Spleen (tissue), 11 donors: ENCODE data around the gene ZNF425. TPM values are rescaled to one million over a fixed set of nuclear protein-coding genes. Genes with fewer than 3 reads are reported as not detected.
"Not testable (repeated sequence)": the region's sequence is repeated elsewhere in the genome, so short reads cannot be mapped to it uniquely, and the experiment has no call there.

Source experiments
- DNase-seq: peaks from one replicate; pipeline ENCODE4 v3.0.0-alpha.2; 2020
- H3K27ac ChIP-seq, 8 donors: fragments of 200-600 bp; sonication (generic) in 7 of 8; 1 replicate in 4 of 8; 2 replicates in 4 of 8; pipeline versions ENCODE4 v1.5.0 to v1.8.0; 2016 to 2021; ENCODE audit warnings: inconsistent platforms in 4 of 8, mild to moderate bottlenecking in 4 of 8, moderate library complexity in 1 of 8
- H3K27me3 ChIP-seq, 7 donors: fragments of 200-600 bp; sonication (generic) in 6 of 7; replicated peaks in 1 of 7; 1 replicate in 4 of 7; 2 replicates in 3 of 7; pipeline versions ENCODE4 v1.5.0 to v1.8.0; 2016 to 2021; ENCODE audit warnings: inconsistent platforms in 3 of 7, mild to moderate bottlenecking in 1 of 7
- H3K36me3 ChIP-seq, 6 donors: fragments of 200-600 bp; sonication (generic) in 5 of 6; 1 replicate in 4 of 6; 2 replicates in 2 of 6; pipeline versions ENCODE4 v1.5.0 to v1.8.0; 2016 to 2021; ENCODE audit warnings: inconsistent platforms in 2 of 6
- H3K4me1 ChIP-seq, 6 donors: fragments of 200-600 bp; sonication (generic) in 5 of 6; 1 replicate in 3 of 6; 2 replicates in 3 of 6; pipeline versions ENCODE4 v1.5.0 to v1.8.0; 2016 to 2021; ENCODE audit warnings: inconsistent platforms in 3 of 6
- H3K4me3 ChIP-seq, 8 donors: fragments of 200-600 bp; sonication (generic) in 7 of 8; 1 replicate in 4 of 8; 2 replicates in 4 of 8; pipeline versions ENCODE4 v1.5.0 to v1.8.0; 2016 to 2021; ENCODE audit warnings: inconsistent platforms in 4 of 8, mild to moderate bottlenecking in 4 of 8, moderate library complexity in 2 of 8
- H3K9me3 ChIP-seq, 8 donors: fragments of 200-600 bp; sonication (generic) in 7 of 8; 1 replicate in 4 of 8; 2 replicates in 4 of 8; pipeline versions ENCODE4 v1.5.0 to v1.8.0; 2016 to 2021; ENCODE audit warnings: inconsistent platforms in 4 of 8
- POLR2A ChIP-seq, 3 donors: fragments of 450-650 bp; IDR thresholded peaks; one replicate each; pipeline ENCODE4 v1.5.1; 2017; ENCODE audit warnings: antibody characterized with exemption in 3 of 3, mild to moderate bottlenecking in 1 of 3
- POLR2AphosphoS5 ChIP-seq, 3 donors: sonication (generic); formaldehyde crosslinking; IDR thresholded peaks; one replicate each; pipeline ENCODE4 v1.5.1; 2017; ENCODE audit warnings: antibody characterized with exemption in 3 of 3
- WGBS, 5 donors: extraction: QIAGEN DNeasy Blood & Tissue Kit in 3 of 5; methylation state at CpG; one replicate each; pipeline versions ENCODE4 v1.1.5 to v1.1.7; 2013 to 2018; 5-methylcytosine and 5-hydroxymethylcytosine counted together
- intact Hi-C: fragments of 100-400 bp; cut with DNase I; formaldehyde crosslinking; loops from one replicate; pipeline ENCODE4 v1.15.0; 2023; ENCODE audit warnings: low total_unique reads
- polyA plus RNA-seq, 3 donors: library from polyadenylated mRNA; stranded (reverse); fragments of 200-250 nt; gene quantifications; one replicate each; pipeline ENCODE4 v1.2.1, GENCODE V29; 2013
- total RNA-seq, 7 donors: library from RNA; depleted of rRNA in 3 of 7; stranded (reverse); fragments of >200 nt in 3 of 7; fragmentation: NEBNext Ultra II Directional in 4 of 7; extraction: Animal tissue kit (Norgen Biotek cat#: 25700) in 4 of 7; gene quantifications; one replicate each; pipeline versions ENCODE4 v1.1.0 to v1.2.1, GENCODE V29; 2016 to 2021
- TF ChIP-seq, protein P1 (sequence below), 11 experiments: fragments of 200-600 bp in 7 of 11; fragments of 450-650 bp in 4 of 11; sonication (generic) in 4 of 11; IDR thresholded peaks in 8 of 11; conservative IDR thresholded peaks in 3 of 11; 1 replicate in 7 of 11; 2 replicates in 4 of 11; pipeline versions ENCODE4 v1.4.0 to v1.8.0; 2016 to 2021; ENCODE audit warnings: antibody characterized with exemption in 11 of 11, inconsistent platforms in 4 of 11, mild to moderate bottlenecking in 1 of 11
- donor health status: healthy with polysubstance abuse.
- donor health status: DM: no; HTN: no; CAD: no; lungs with moderate emphysema.
- donor health status: DM: no; HTN: no; CAD: no.
- donor health status: Bipolar disorder and iron deficiency.
- donor health status: healthy.
- donor health status: DM: no; HTN: no; CAD: no.
- donor health status: DM: yes; HTN: yes; CAD: no.

Gene ZNF425
- total and polyA plus RNA-seq, 10 donors = 0.47 to 1.4 (median 1.1) TPM

- intact Hi-C loops = no loop called here
- Histone ChIP-seq H3K4me3 (no peak overlapping the region), H3K27ac (peak overlapping the region in 3 of 8 donors; percentile 64 to 82 (median 65)), H3K36me3 (peaks cover 0 to 61% (median 33%) of the 10 kb centered on the region in 6 donors), H3K27me3 (no peaks in the 10 kb centered on the region), H3K4me1 (peaks cover 0 to 20% (median 2%) of the 10 kb centered on the region in 6 donors), H3K9me3 (no peaks in the 10 kb centered on the region)
- whole genome bisulfite sequencing, 5 donors = 93 to 97% (median 95%) methylated on average over 20 to 31 of the region's 31 CpGs
- TF ChIP-seq POLR2A (IDR thresholded peaks at IDR 0.05) = no peak
- peak in 1 of 3 donors; percentile 14 for TF ChIP-seq POLR2AphosphoS5 (IDR thresholded peaks at IDR 0.05)
- TF ChIP-seq, protein P1, sequence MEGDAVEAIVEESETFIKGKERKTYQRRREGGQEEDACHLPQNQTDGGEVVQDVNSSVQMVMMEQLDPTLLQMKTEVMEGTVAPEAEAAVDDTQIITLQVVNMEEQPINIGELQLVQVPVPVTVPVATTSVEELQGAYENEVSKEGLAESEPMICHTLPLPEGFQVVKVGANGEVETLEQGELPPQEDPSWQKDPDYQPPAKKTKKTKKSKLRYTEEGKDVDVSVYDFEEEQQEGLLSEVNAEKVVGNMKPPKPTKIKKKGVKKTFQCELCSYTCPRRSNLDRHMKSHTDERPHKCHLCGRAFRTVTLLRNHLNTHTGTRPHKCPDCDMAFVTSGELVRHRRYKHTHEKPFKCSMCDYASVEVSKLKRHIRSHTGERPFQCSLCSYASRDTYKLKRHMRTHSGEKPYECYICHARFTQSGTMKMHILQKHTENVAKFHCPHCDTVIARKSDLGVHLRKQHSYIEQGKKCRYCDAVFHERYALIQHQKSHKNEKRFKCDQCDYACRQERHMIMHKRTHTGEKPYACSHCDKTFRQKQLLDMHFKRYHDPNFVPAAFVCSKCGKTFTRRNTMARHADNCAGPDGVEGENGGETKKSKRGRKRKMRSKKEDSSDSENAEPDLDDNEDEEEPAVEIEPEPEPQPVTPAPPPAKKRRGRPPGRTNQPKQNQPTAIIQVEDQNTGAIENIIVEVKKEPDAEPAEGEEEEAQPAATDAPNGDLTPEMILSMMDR (IDR thresholded peaks at IDR 0.05 in 8 of 11, conservative IDR thresholded peaks at IDR 0.05 in 3 of 11) = no peak
- peak; percentile 56 for DNase-seq
These were observed 55.6 kb downstream of the ZNF425 start for GRCh38 chr7:149070372-149071125.

DNA sequence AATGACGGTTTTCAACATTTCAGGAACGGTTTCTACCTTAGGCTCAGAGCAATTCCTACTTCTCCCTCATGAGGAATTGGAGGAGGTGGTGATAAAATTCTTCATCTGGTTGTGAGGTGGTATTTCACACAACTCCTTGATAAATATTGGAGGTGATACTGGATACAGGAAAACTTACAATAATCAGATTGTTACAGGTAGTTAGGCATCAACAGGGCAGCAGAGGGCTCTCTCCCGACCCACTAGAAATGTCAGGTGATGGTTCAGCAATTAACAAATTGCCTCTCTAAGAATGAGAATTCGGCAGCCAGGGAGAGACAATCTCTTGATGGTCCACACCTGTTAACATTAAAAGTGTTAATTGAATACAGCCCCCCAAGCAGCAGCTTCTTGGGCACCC is 58.3 kb downstream of the ZNF425 start:
- Histone ChIP-seq H3K36me3 (peaks cover 0 to 48% (median 26%) of the 10 kb centered on the region in 6 donors), H3K4me3 (no peak overlapping the region), H3K9me3 (no peaks in the 10 kb centered on the region), H3K27ac (no peak overlapping the region), H3K4me1 (peaks cover 0 to 29% (median 4%) of the 10 kb centered on the region in 6 donors), H3K27me3 (no peaks in the 10 kb centered on the region)
- DNase-seq = no peak
- TF ChIP-seq, protein P1 (IDR thresholded peaks at IDR 0.05 in 8 of 11, conservative IDR thresholded peaks at IDR 0.05 in 3 of 11) = no peak
- TF ChIP-seq POLR2A (IDR thresholded peaks at IDR 0.05) (no peak), POLR2AphosphoS5 (IDR thresholded peaks at IDR 0.05) (no peak)
- 59 to 76% (median 75%) methylated on average over 4 of the region's 4 CpGs for WGBS, 5 donors
- intact Hi-C loops = no loop called here

DNA sequence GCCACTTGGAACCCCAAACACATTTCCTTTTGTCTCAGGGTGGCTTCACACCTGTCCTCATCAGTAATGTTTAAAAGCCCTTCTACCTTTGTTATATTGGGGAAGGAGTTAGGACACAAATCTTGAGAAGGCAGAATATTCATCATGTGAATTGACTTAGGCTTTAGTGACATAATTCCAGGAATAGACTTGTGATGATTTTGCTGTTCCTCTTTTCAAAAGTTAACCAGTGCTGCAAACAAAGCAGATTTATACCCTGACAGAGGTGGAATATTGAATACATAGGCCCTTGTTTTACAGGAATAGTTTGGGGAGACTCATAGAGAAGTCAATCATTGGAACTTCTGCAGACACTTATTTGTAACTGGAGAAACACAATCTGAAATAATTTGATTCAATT is 62.6 kb downstream of the ZNF425 start:
- Histone ChIP-seq H3K27ac (peak overlapping the region in 1 of 8 donors; percentile 91), H3K4me1 (peaks cover 0 to 23% (median 4%) of the 10 kb centered on the region in 6 donors), H3K27me3 (no peaks in the 10 kb centered on the region), H3K4me3 (no peak overlapping the region), H3K9me3 (no peaks in the 10 kb centered on the region), H3K36me3 (peaks cover 0 to 14% (median 2%) of the 10 kb centered on the region in 6 donors)
- intact Hi-C loops = no loop called here
- DNase-seq = no peak
- no peak for TF ChIP-seq POLR2A (IDR thresholded peaks at IDR 0.05)
- no peak for TF ChIP-seq POLR2AphosphoS5 (IDR thresholded peaks at IDR 0.05)
- TF ChIP-seq, protein P1 (IDR thresholded peaks at IDR 0.05 in 8 of 11, conservative IDR thresholded peaks at IDR 0.05 in 3 of 11) = no peak

GRCh38 chr7:149062217-149062899 is 63.8 kb downstream of the ZNF425 start:
- H3K36me3 ChIP-seq, intact Hi-C loops, H3K4me3 ChIP-seq, H3K27ac ChIP-seq, H3K27me3 ChIP-seq, H3K9me3 ChIP-seq: not testable (repeated sequence)
- DNase-seq = peak; percentile 18
- 80 to 87% (median 85%) methylated on average over 10 of the region's 10 CpGs for WGBS, 5 donors
- H3K4me1 ChIP-seq = peaks cover 0 to 23% (median 4%) of the 10 kb centered on the region in 6 donors
